IMR-90 (cell line): Measurements from ENCODE around the gene NPTX2.

Experiments used
- MAFK ChIP-seq: IDR thresholded peaks from 2 replicates; pipeline ENCODE4 v1.6.1; 2012; ENCODE audit warnings: low read depth, low read length, improper control_type of control experiment
- POLR2A ChIP-seq: IDR thresholded peaks from 2 replicates; pipeline ENCODE4 v1.6.1; 2012; ENCODE audit warnings: mild to moderate bottlenecking, low read depth, low read length

- TF ChIP-seq POLR2A (no peak), MAFK (no peak)
These were observed 39.8 kb downstream of the NPTX2 start for GRCh38 chr7:98656899-98657298.
